HFF-Myc (cell line): ENCODE results near the gene KCNJ13.
A peak's percentile ranks its signal among the peaks of the same experiment; 100 is the strongest.

ENCODE experiments used
- DNase-seq: peaks from one replicate; pipeline ENCODE4 v3.0.0-alpha.2; 2011; ENCODE audit warnings: low read depth; ENCODE audit errors: extremely low read depth
- H3K4me3 ChIP-seq: replicated peaks from 2 replicates; pipeline ENCODE4 v1.5.1; 2011; ENCODE audit warnings: low read depth, mild to moderate bottlenecking, control low read depth, low read length
- CTCF ChIP-seq: IDR thresholded peaks from 2 replicates; pipeline ENCODE4 v1.5.1; 2012; ENCODE audit warnings: mild to moderate bottlenecking, low read depth, low read length, control low read depth; ENCODE audit errors: missing control alignments

Gene KCNJ13

GRCh38 chr2:232773815-232774214 is 2.5 kb downstream of the KCNJ13 start:
- no peak for DNase-seq
- H3K4me3 ChIP-seq: no peak overlapping the region
- TF ChIP-seq CTCF: no peak

GRCh38 chr2:232772531-232772930 is 3.8 kb downstream of the KCNJ13 start:
- no peak overlapping the region for H3K4me3 ChIP-seq
- TF ChIP-seq CTCF: no peak

DNA sequence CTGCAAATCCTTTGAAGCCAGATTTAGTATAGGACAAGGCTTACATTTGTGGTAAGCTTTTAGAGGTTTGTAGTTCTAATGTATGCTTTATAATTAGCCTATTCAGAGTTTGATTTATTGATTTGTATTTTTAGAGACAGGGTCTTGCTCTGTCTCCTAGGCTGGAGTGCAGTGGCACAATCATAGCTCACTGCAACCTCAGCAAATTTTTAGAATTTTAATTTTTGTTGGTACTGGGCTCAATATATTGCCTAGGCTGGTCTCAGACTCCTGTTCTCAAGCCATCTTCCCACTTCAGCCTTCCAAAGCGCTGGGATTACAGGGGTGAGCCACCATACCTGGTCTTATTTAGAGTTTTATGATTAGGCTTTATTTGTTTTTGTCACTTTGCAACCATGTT is 4.5 kb downstream of the KCNJ13 start:
- no peak overlapping the region for H3K4me3 ChIP-seq
- TF ChIP-seq CTCF: no peak
- no peak for DNase-seq

More at GRCh38 chr2:232772531-232772930, 3.8 kb downstream of the KCNJ13 start:
- no peak for DNase-seq

GRCh38 chr2:232770207-232770606 is 6.2 kb downstream of the KCNJ13 start:
- no peak for DNase-seq
- no peak overlapping the region for H3K4me3 ChIP-seq
- no peak for TF ChIP-seq CTCF

GRCh38 chr2:232767866-232768265 is 8.5 kb downstream of the KCNJ13 start:
- DNase-seq: no peak
- no peak for TF ChIP-seq CTCF
- no peak overlapping the region for H3K4me3 ChIP-seq

- TF ChIP-seq CTCF: peak; percentile 50
- no peak for DNase-seq
- H3K4me3 ChIP-seq: no peak overlapping the region
Measured at GRCh38 chr2:232761301-232761907, 15.0 kb downstream of the KCNJ13 start.

DNA sequence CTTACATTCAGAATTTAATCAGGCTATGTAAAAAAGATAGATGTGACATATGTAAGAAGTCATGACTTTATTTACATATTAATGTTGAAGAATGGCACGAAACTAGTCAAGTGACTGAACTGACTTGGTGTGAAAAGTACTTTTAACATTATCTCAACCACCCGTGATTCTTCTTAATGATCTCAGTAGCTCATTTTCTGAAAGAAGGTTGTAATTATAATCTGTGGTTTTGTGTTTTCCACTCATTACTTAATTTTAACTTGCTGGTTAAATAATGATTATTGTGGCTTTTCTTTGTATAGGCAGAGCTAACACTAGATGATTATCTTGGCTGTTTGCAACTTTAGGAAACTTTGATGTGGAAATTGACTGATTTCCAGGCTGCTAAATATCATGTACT is 18.5 kb downstream of the KCNJ13 start:
- no peak overlapping the region for H3K4me3 ChIP-seq
- no peak for DNase-seq
- no peak for TF ChIP-seq CTCF
